D721Med (cell line): Measurements from ENCODE around the gene HPSE2.
A peak's percentile ranks its signal among the peaks of the same experiment; 100 is the strongest.

Experiments
- DNase-seq: peaks from one replicate; pipeline ENCODE4 v3.0.0; 2011; ENCODE audit warnings: low spot score; ENCODE audit not compliant: insufficient read length
- FAIRE-seq: peaks from 2 replicates; lab custom pipeline; 2011; peaks lifted over from hg19 to GRCh38; lab: Jason Lieb, UNC
- TF ChIP-seq, protein P1 (sequence below): IDR thresholded peaks from 2 replicates; pipeline ENCODE4 v1.5.1; 2012; ENCODE audit warnings: mild to moderate bottlenecking, control low read depth; ENCODE audit not compliant: insufficient read depth; ENCODE audit errors: missing control alignments

Gene HPSE2

DNA sequence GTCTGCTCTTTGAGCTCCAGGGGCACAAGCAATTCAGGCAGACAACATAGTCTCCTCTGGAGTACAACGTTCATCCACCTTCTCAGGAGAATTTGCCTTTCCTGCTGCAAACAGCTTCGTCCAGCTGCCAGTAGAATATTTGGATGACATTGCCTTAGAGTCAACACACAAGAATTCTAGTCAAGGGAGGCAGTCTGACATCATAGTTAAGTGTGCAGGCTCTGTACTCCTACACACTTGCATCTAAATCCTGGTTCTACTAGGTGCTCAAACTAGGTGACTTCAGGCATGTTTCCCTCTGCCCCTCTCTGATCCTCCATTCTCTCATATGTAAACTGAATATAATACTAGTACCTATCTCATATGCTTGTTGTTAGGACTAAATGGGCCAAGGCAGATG is 314.8 kb downstream of the HPSE2 start:
- FAIRE-seq = no peak
- DNase-seq = no peak
- TF ChIP-seq, protein P1, sequence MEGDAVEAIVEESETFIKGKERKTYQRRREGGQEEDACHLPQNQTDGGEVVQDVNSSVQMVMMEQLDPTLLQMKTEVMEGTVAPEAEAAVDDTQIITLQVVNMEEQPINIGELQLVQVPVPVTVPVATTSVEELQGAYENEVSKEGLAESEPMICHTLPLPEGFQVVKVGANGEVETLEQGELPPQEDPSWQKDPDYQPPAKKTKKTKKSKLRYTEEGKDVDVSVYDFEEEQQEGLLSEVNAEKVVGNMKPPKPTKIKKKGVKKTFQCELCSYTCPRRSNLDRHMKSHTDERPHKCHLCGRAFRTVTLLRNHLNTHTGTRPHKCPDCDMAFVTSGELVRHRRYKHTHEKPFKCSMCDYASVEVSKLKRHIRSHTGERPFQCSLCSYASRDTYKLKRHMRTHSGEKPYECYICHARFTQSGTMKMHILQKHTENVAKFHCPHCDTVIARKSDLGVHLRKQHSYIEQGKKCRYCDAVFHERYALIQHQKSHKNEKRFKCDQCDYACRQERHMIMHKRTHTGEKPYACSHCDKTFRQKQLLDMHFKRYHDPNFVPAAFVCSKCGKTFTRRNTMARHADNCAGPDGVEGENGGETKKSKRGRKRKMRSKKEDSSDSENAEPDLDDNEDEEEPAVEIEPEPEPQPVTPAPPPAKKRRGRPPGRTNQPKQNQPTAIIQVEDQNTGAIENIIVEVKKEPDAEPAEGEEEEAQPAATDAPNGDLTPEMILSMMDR = no peak

GRCh38 chr10:98920360-98920759 is 315.3 kb downstream of the HPSE2 start:
- TF ChIP-seq, protein P1 = no peak
- FAIRE-seq (no peak), DNase-seq (no peak)

DNA sequence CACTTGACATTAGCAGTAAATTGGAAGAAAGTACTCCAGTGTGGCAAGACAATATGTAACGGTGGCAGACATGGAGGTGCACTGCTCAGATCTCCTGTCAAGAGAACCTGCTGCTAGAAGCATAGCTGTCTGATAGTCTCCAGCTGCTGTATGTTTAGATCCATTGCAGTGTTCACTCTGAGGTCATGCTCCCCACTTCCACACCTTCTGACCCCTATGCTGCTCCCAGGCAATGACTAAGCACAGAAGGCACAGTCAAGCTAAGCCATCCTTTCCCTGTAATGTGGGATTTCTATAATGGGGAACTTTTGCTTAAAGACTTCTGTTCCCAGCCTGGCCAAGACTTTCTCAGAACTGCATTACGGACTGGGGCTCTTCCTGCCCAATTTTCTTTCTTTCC is 315.8 kb downstream of the HPSE2 start:
- DNase-seq (no peak), FAIRE-seq (no peak)
- TF ChIP-seq, protein P1 = no peak

DNA sequence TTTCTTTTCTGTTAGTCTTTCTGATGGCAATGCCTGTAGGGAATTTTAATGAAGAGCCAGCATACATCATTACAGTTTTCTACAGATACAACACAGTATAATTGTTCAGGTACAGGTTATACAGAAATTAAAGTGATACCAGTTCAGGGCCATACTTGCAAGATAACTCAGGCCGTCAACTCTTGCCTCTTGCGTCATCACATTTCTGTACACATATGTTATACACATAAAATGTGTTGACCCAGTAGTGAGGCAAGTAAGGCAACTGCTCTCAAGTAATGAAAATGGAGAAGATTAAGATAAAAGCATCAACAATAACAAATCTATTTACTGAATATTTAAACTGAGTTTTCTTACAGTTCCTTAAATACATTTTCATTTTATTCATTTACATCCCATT is 317.8 kb downstream of the HPSE2 start:
- DNase-seq = no peak
- TF ChIP-seq, protein P1 = no peak
- FAIRE-seq = no peak

DNA sequence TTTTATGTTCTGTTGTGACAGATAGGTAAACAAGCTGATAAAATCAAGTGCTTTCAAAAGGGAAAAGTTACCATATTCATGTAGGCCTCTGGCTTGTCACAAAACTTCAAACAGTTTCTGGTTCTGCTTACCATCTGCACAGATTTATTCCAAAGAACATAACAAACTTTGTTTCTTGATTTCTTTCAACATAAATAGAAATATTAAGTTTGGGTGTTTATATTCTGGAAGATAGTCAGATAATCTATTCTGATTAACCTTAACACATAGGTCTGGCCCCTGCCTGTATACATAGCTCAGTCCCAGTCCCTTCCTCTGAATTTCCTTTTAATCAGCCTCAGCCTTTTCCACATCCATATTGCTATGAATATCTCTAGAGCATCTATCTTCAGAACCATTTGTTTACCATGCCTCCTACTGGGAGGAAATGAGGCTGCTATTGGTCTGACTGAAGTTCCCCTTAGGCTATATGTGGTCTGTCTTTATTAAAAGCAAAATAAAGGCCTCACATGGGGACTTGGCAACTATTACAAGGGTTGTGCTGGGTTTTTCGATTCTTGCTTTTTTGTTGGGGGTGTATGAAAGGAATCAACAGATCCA is 319.0 kb downstream of the HPSE2 start:
- DNase-seq (no peak), FAIRE-seq (no peak)
- TF ChIP-seq, protein P1 = peak; percentile 16

GRCh38 chr10:98915911-98916310 is 319.7 kb downstream of the HPSE2 start:
- DNase-seq (no peak), FAIRE-seq (no peak)
- TF ChIP-seq, protein P1 = no peak

DNA sequence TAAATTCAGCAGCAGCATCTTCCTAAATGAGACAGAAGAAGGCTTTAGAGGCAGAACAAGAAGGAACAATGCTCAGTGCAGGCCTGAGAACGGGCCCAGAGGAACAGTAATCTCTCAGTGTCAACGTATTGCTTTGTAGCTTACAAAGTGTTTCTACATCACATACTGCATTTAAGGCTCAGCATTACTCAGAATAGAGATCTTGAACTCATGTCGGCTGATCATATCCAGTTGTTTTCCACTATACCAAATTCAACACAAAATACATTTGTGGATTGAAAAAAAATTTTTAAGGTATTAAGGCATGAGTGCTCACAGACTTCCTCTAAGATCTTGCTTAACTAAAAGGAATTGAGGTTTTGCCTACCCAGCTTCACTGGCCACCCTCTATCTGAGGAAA is 325.1 kb downstream of the HPSE2 start:
- FAIRE-seq (no peak), DNase-seq (no peak)
- TF ChIP-seq, protein P1 = no peak
